Medulla oblongata (tissue), 1 donor: ENCODE results near the gene MAP1A.
A peak's percentile ranks its signal among the peaks of the same experiment; 100 is the strongest.
"Not testable (repeated sequence)": the region's sequence is repeated elsewhere in the genome, so short reads cannot be mapped to it uniquely, and the experiment has no call there.

Source experiments
- DNase-seq: peaks from one replicate; pipeline ENCODE4 v3.0.0-alpha.2; 2015; ENCODE audit errors: extremely low spot score

The MAP1A gene

GRCh38 chr15:43529587-43530345, 12.4 kb downstream of the MAP1A start:
- no peak for DNase-seq

- DNase-seq = peak; percentile 37
Observed at GRCh38 chr15:43531018-43531670, 13.7 kb downstream of the MAP1A start.

- DNase-seq = not testable (repeated sequence)
Observed at GRCh38 chr15:43532826-43533225, 15.4 kb downstream of the MAP1A start.

DNA sequence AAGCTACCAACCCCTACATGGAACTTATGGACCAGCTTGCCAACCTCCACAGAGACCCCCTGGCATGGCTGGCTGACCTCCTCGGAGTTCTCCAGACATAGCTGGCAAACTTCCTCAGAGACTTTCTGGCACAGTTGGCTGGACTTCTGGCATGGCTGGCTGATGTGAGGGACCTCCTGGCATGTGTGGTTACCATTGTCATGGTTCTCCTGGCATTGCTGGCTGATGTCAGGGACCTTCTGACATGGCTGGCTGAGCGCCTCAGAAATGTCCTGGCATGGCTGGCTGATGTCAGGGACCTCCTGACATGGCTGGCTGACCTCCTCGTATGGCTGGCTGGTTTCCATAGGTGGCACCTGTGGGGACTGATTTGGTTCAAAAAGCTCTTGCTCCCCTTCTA, 17.5 kb downstream of the MAP1A start:
- no peak for DNase-seq

GRCh38 chr15:43538091-43538490, 20.7 kb downstream of the MAP1A start:
- no peak for DNase-seq

DNA sequence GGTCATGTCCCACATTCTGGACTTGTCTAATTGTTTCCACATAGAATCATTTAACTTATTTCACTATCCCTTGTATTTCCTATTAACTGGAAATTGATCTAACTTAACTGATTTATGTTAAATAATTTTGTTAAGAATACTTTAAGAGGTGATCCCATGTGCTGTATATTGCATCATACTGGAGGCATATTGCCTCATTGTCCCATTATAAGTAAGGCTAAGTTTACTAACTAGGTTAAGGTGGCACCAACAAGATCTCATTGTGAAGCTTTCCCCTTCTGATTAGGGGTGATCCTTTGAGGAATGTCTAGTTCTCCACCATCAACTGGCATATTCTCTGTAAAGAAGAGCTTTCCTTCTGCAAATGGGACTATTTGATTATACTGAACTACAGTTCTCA, 24.4 kb downstream of the MAP1A start:
- DNase-seq = no peak

DNA sequence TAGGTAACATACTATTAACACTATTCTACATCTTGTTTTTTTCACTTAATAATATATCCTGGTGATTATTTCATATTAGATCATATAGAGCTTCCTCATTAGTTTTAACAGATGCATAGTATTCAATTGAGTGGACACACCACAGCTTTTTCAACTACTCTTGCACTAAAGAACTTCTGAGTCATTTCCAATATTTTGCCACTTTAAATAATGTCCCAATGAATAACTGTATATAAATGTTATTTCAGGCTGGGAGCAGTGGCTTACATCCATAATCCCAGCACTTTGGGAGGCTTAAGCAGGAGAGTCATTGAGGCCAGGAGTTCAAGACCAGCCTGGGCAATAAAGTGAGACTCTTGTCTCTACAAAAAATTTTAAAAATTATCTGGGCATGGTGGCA, 26.9 kb downstream of the MAP1A start:
- no peak for DNase-seq

- DNase-seq = no peak
Observed at GRCh38 chr15:43545426-43545825, 28.0 kb downstream of the MAP1A start.

GRCh38 chr15:43547539-43547938, 30.1 kb downstream of the MAP1A start:
- DNase-seq = no peak

DNA sequence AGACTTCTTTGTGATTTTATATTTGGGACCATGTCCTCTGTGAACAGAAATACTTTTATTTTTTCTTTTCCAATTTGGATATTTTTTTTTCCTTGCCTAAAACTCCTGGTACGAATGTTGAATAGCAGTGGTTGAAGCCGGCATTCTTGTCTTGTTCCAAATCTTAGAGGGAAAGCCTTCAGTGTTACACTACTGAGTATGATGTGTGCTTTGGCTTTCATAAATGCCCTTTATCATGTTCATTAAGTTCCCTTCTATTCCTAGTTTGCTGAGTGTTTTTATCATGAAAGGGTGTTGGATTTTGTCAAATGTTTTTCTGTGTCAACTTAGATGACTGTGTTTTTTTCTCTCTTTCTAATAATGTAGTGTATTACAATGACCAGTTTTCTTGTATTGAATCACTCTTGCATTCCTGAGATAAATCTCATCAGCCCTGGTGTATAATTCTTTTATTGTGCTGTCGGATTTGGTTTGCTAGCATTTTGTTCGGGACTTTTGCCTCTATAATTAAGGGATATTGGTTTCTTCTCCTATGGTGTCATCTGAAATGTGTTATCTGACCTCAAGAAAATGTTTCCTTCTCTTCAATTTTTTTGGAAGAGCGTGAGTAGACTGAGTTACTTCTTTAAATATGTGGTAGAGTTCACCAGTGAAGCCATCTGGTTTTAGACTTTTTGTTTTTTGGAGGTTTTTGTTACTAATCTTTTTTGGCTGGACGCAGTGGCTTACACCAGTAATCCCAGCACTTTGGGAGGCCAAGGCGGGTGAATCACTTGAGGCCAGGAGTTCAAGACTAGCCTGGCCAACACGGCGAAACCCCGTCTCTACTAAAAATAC, 33.3 kb downstream of the MAP1A start:
- no peak for DNase-seq

GRCh38 chr15:43552256-43552655, 34.8 kb downstream of the MAP1A start:
- DNase-seq = no peak

- no peak for DNase-seq
Observed at GRCh38 chr15:43552986-43553385, 35.6 kb downstream of the MAP1A start.

- not testable (repeated sequence) for DNase-seq
Observed at GRCh38 chr15:43562753-43563152, 45.3 kb downstream of the MAP1A start.

DNA sequence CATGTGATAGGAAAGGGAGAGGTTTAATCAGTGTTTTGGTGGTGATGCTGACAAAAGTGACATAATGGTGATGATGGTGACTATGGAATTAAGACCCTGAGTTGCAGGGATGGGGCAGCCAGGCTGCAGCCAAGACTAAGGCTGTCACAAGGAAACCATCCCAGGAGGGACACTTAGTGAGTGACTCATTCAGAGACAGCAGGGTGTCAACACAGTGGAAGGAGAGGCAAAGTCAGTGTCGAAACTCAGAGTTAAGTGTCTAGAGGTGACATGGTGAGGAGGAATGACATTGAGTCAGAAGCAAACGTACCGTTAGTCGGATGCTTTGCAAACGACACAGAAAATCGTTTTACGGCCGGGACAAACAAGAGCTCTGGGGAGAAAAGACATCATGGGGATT, 46.4 kb downstream of the MAP1A start:
- DNase-seq = not testable (repeated sequence)

- not testable (repeated sequence) for DNase-seq
Observed at GRCh38 chr15:43566615-43567014, 49.2 kb downstream of the MAP1A start.

- not testable (repeated sequence) for DNase-seq
Observed at GRCh38 chr15:43574607-43575006, 57.2 kb downstream of the MAP1A start.
